GM18858 (cell line): ENCODE results near the gene AIRE.
"Not testable (repeated sequence)": the region's sequence is repeated elsewhere in the genome, so short reads cannot be mapped to it uniquely, and the experiment has no call there.

Experiments
- ATAC-seq: cut with Tn5 transposase; IDR thresholded peaks from one replicate; pipeline ENCODE4 v1.9.1; 2021; ENCODE audit not compliant: unreplicated experiment

The AIRE gene

DNA sequence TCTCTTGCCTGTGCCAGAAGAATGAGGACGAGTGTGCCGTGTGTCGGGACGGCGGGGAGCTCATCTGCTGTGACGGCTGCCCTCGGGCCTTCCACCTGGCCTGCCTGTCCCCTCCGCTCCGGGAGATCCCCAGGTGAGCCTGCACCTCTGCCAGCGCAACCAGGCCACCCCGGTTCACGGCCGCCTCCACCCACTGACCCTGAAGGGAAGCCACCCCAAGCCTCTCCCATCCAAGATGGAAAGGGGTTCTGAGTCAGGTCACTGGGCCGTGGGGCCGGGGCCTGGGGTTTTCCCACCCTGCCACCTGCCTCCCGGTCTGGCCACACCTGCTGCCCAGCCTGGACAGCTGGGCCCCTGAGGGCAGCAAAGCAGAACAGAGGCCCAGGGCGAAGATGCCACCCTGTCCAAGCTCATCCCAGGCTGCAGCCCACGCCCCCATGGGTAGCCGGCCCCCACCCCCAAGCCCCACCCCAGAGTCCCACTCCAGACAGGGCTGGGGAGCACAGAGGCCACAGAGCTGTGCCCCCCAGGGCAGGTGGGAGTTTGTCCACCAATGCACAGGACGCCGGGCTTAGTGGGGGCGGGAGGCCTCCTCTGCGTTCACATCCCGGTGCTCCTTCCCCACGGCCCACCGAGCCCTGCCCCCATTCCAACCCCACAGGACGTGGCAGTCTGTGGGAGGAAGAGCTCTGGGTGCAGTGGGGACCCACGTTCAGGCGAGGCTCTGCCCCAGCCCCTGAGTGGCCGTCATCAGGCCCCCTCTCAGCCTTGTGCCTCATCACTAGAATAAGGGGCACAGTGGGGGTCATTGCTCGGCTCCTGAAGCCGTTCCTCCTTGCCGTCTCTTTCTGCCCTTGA is 5.6 kb downstream of the AIRE start:
- no peak for ATAC-seq

- no peak for ATAC-seq
These were observed 6.5 kb downstream of the AIRE start for GRCh38 chr21:44291936-44292811.

- no peak for ATAC-seq
These were observed 7.1 kb downstream of the AIRE start for GRCh38 chr21:44292812-44293195.

DNA sequence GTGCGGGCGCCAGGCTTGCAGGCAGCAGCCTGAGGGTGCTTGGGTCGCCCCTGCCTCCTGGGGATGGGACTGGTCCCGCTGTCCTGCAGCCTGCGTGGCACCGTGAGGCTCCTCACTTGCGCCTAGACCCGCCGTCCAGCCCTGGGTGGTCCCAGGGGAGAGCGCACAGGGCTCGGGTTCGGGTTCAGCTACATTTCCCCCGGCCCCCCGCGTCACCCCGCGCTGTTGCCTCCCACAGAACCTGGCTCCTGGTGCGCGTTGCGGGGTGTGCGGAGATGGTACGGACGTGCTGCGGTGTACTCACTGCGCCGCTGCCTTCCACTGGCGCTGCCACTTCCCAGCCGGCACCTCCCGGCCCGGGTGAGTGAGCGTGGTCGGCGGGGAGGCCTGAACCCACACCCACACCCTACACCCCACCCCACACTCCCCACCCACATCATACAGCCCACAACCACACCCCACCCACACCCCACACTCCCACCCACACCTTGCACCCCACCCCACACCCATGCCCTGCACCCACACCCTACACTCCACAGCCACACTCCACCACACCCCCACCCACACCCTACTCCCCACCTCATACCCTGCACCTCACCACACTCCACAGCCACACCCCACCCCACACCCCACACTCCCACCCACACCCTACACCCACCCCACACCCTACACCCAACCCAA is 8.0 kb downstream of the AIRE start:
- ATAC-seq = no peak

DNA sequence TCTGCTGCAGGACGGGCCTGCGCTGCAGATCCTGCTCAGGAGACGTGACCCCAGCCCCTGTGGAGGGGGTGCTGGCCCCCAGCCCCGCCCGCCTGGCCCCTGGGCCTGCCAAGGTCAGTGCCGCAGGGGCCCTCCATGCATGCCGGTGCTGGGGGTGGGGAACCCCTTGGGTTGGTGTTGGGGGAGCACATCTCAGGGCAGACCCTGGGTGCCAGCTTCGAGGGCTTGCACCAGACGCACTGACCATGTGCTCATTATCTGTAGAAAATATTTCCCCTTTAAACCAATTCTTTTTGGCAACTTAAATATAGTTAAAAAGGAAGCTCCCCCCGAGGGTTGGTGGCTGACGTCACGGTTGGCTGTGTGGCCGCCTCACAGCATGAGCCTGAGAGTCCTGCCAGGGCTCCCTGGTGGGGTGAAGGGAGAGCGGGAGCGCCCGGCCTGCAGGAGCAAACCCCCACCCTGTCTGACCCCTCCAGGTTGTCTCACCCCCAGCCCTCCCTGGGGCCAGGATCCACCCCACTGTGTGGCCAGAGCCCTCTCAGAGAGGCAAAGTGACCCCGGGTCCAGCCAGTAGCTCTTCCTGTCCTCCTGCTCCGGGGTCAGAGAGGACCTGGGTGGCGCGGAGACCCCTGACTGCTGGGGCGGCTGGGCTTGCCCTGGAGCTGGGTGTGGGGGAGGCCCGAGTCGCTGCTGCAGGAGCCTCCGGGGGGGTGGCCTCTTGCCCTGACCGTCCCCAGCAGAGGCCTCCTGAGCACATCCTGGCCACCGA is 8.9 kb downstream of the AIRE start:
- no peak for ATAC-seq

GRCh38 chr21:44295163-44295573 is 9.5 kb downstream of the AIRE start:
- no peak for ATAC-seq

DNA sequence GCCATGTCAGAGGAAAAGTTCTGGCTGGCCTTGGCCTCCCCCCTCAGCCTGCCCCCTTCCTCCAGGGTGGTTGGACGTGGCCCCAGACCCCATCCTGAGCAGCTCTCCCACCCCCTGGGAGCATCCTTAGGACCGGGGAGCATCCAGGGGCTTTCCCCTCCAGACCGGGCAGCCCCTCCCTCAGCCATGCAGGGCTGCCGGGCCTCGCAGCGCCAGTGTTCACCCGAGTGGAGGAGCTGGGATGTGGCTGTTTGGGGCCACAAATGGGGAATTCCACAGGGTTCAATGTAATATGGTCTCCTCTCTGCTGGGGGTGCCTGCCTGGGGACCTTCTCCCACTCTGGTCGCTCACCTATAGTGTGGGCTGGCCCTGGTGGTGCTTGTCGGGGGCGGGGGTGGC is 10.0 kb downstream of the AIRE start:
- no peak for ATAC-seq

DNA sequence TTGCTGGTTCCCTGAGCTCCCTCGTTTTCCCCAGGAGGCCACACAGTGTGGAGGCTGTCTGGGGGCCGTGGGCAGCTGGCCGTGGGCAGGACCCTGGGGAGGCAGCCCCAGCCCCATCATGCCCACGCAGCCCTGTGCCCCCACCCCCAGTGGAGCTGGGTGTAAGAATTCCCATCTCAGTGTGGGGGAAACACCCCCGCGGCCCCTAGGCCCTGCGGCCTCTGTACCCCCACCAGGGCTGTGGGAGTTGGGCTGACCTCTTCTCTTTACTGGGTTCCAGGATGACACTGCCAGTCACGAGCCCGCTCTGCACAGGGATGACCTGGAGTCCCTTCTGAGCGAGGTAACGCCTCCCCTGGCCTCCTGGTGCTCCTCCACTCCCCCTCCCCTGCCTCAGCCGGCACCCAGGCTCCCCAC is 10.4 kb downstream of the AIRE start:
- ATAC-seq = no peak

DNA sequence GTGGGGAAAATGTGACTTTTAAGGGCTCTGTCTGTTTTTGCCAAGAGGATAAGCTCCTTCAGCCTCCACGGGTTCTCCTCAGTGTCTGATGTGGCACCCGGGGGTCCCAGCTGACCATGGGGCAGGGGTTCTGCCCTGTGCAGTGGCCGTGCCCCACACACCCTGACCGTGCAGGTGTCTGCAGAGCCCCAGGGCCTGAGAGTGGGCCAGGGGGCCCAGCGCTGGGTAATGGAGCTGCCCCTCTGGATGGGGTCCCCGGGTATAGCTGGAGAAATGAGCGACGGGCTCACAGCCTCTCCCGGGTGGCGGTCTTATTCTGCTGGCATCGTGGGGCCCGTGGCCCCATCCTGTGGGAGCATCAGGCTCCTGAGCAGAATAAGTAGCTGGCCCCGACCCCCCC is 11.2 kb downstream of the AIRE start:
- ATAC-seq = no peak

GRCh38 chr21:44297525-44298290 is 12.0 kb downstream of the AIRE start:
- no peak for ATAC-seq

DNA sequence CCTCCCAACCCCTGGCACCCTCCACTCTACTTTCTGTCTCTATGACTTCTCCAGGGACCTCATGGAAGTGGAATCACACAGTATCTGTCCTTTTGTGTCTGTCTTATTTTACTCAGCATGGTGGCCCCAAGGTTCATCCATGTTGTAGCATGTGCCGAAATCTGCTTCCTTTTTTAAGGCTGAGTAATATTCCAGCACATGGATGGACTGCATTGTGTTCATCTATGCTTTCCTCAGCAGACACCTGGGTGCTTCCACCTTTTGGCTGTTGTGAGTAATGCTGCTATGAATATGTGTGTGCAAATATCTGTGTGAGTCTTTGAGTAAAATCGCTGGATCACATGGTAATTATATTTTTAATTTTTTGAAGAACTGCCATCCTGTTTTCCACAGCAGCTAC is 12.6 kb downstream of the AIRE start:
- no peak for ATAC-seq

DNA sequence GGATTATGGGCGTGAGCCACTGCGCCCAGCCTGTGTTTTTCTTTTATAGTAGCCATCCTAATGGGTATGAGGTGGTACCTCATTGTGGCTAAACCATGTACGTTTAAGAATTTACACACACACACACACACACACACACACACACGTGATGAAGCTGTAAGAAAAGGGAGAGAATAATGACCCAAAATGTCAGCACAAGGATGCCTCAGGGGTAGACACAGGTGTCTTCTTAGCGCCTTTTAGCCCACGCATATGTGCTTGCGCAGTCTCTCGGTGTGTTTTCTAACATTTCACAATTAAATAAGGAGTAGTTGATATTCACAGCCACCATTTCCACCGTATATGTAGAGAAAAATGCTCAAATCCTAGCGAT is 13.4 kb downstream of the AIRE start:
- no peak for ATAC-seq

GRCh38 chr21:44299458-44300261 is 14.0 kb downstream of the AIRE start, which contains the start of gene PFKL:
Gene PFKL (plus strand): TSS chr21:44300053. CDS start chr21:44300106, 53 bp downstream.
- ATAC-seq = peak; percentile 33

DNA sequence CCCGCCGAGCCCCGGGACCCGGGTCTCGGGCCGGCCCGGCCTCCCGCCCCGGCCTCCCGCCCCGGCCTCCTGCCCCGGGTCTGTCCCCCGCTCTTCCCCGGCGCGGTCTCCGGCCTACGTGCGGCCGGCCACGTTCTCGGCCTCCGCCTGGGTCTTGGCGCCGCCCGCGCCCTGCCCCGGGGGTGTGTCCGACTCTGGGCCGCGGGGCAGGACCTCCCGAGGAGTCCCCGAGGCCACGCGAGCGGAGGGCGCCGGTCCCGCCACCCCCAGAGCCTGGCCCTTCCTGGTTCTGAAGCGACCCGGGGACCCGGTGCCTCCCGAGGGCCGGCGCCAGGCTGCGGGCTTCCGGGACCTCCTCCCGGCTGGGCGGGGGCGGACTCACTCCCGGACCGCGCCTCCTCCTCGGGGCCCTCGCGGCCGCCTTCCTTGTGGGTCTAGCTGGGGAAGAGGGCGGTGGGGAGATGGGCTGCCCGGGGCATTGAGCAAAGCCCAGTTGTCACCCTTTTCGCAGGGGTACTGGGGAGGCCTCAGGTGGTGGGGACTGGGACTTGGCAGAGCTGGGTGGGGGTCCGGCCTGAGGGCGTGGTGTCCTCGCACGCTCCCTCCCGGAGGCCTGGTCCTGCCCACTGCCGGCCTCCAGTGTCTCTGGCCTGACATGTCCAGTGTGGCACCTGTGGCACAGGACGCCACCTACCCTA is 14.7 kb downstream of the AIRE start:
- peak; percentile 22 for ATAC-seq

- no peak for ATAC-seq
These were observed 15.5 kb downstream of the AIRE start for GRCh38 chr21:44301141-44301540.

DNA sequence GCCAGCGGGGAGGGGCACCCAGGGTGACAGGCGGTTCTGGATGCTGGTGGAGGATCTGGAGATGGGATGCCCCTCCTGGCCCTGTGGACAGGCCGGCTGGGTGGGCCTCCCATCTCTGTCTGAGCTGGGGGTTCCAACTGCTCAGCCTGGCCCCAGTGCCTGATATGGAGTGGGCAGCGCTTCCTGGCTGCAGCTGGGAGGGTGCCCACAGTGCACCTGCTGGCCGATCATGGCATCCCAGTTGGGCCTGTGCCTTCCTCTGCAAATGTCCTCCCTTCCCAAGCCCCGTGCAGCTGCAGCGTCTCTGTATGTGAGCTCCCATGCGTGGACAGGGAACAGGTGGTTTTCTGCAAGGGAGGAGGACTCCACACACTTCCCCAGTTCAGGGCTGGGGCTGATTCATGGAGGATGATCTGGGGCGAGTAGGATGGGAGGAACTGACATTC is 16.3 kb downstream of the AIRE start:
- ATAC-seq = no peak

GRCh38 chr21:44302573-44303401 is 17.1 kb downstream of the AIRE start:
- ATAC-seq = not testable (repeated sequence)
